Activated T-helper 9 cell treated with anti-CD3 and anti-CD28 coated beads, Interleukin-2, amount 50 U/mL, for 16 hours (primary cell): ENCODE data around the gene STX7.

Source experiments
- DNase-seq: peaks from one replicate; pipeline ENCODE4 v3.0.0-alpha.2; 2020; ENCODE audit warnings: low read depth

The STX7 gene

DNA sequence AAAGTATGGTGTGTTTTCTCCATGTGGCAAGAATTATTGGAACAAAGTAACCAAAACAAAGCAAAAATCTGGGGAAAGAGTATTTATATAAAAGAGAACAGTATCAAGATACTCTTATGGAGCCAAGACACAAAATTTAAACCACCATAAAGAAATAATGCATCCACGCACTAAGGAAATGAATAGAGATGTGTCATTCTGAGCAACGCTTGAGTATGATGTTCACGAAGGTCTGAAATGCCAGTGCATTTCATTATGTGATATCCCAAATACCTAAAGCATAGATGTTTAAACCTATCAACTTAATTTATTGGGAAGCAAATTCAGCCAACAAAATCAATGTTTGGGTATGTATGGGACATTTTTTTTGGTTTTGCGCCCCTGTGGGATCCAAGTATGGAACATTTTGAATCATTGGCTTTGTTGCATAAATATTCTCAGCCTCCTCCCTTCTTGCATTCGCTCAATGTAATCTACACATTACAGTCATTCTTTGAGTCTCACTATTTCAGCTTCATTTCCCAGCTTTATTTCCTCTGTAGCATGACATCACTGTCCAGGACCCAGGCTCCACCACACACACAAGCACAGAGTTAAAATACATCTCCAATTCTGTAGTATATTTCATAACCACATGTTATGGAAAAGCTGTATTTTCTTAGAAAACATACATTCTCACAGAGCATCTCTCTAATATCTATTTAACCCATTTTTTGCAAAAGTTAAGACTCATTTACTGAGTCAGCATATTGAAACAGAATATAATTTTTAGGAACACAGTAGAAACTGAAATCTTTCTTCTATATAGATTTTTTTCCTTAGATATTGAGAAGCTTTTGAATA lies 100.0 kb downstream of the STX7 start:
- no peak for DNase-seq

DNA sequence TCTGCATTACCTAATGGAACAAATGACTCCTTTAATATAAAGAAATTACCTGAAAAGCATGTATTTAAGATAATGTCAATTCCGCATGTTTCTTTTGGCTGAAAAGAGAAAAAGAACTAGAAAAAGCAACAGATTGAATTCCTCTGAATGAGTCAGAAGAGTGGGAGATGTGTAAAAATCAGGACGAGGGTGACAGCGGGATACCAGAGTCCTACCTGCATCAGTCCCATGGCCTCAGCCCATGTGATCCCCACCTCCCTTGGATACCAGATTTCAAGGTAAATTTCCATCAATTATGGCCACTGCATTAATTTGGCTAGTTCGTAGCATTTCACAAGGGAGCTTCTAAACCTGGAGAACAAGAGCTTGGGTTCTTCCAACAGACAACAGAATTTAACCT lies 101.6 kb downstream of the STX7 start:
- no peak for DNase-seq

DNA sequence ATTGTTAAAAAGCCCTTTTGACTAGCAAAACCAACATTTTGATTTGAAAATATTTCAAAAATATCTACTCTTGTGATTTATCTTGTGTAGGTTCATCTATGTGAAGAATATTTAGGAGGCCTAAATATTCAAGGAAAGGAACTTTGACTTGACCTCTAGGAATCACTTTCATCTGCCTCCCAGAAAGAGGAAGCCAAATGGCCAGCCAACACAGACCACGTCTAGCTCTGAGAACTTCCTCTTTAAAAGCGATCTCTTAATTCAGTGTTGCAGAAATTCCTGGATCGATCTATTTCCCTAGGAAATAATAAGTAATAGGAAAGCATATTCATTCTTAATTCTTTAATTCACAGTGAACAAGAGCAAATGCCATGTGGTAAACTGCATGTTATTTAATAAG lies 102.1 kb downstream of the STX7 start:
- DNase-seq: no peak

DNA sequence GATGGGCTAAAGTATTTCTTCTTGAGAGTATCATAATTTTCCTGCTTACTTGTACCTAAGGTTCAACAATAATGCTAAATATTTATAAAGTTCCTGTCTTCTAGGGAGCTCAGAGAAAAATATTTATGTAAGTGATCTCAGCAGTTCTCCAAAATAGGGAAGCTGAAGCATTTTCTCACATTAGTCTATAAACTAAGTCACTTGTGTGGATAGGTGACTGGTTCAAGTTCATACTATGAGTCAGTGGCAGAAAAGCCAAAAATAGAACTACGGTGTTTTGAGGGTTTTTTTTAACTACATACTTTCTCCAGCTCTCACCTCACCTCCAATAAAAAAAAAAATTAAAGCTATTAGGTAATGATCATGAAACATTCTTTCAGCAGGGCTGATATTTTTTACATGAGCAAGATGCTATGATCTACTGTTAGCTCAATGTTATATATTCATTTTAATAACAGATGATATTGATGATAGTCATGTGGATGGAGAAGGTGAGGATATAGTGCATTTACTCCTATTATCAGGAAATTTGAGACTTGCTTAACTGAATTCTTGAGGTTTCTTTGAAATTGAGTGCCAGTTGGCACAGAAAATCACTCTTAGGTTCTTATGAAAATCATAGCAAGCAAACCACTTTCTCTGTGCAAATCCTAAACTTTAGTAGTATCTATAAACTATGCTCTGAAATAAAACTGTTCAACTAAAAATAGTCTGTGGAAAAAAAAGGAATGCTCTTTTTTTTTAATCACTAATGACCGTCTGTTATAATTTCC lies 107.6 kb downstream of the STX7 start:
- DNase-seq: no peak

DNA sequence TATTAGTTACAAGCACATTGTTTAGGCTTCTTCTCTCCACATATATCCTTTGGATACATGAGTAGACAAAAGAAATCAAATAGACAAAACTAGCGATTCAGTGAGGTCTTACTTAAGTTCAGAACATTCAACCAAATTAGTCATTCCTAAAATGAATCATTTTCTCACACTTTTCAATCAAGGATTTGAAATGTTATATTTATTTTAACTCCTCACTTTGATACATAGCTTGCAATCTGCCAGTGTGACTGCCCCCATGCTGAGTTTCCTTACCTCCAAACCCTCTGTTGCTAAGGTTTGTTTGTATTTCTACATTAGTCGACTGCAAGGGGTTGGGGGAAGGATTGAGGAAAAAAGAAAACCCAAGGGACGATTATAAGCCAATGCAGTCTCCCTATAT lies 108.2 kb downstream of the STX7 start:
- no peak for DNase-seq

DNA sequence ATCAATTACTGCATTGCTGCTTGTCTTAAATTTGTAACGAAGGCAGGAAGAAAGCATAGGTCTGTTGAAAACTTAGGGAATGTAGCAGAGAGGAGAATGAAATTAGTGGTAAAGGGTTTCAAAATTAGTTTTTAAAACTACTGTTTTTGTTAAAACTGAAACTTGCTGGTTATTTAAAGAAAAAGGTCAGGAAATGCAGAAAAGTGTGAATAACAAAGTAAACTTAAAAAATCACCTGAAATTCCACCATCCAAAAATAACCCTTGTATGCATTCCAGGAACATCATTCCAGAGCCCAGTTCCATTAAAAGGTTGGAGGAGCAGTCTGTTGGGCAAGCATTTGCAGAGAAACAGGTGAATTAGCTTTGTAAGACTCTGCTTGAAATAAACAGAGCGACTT lies 108.6 kb downstream of the STX7 start:
- no peak for DNase-seq

DNA sequence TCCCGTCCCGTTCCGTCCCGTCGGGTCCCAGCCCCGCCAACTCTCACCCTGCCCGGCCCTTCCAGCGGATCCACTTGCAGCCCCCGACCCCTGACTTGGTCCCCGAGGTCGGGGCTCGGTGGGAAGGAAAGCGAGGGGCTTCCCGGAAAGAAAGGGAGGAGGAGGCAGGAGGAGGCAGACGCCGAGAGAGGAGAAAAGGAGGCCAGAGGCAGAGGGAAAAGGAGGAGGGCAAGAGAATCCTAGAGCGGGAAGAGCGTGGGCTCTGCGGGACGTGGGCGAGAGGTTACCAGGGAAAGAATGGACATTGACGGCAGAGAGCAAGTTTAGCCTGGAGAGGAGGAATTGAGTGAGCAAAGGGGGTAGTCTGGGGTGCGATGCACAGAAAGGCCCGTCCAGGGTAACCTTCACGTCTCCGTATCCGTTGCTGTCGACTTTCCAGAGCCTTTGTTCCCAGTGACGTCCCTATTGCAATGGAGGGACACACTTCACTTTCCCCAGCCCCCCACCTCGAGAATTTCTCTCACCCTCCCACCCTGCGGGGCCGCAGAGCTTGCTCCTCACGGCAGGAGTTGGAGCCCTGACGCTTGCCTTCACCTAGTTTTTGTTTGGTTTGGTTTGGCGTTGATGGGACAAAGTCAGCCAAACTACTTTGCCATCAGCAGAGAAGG lies 111.2 kb downstream of the STX7 start:
- no peak for DNase-seq

DNA sequence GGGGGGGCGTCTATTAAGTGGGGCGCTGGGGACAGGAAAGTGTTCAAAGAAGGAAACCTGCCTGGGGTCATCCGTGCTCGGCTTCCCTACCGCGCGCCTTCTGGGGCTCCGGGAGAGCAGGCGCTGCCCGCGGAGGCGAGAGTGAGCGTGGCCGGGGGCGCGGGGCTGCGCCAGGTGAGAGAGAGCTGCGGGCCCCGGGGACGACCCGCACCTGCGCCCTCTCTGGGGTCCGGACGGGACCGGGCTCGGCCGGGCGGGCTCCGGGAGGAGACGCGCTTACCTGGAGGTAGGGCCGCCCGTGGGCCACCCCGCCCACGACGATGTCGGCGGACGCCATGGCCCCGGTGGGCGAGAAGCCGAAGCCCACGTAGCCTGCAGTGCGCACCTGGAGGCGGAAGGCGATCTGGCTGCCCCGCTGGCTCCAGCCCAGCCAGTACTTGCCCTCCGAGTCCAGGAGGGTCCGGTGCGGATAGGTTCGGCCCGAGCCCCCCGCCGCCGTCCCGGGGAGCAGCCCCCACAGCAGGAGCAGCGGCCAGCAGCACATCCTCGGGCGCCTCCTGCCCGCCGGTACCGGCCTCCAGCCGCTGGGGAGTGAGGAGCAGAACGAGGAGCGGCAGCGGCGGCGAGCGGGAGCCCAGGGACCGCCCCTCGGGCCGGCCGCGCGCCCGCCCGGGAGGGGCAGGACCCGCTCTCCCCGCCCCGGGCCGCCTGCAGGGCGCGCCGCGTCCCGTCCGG lies 111.9 kb downstream of the STX7 start, which contains the start of gene MOXD1:
TSS of gene MOXD1 (minus strand) at position 593 of the 735 bp plus-strand sequence. CDS start at position 544, 49 bp downstream.
- DNase-seq: no peak

DNA sequence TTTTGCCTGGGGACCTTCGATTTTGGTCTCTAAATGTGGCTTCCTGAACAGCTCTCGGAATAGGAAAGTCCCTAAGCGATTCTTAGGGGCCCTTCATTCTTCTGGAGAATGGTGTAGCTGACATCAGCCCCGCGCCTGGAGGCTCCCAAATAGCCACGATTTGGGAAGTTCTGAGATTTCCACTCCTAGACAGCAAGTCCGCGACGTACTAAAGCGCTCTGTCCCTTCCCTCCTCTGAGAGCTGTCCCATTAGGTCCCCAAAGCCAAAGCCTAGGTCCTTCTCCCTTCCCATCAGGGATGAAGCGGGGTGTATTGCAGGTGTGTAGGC lies 112.4 kb downstream of the STX7 start:
- DNase-seq: no peak

DNA sequence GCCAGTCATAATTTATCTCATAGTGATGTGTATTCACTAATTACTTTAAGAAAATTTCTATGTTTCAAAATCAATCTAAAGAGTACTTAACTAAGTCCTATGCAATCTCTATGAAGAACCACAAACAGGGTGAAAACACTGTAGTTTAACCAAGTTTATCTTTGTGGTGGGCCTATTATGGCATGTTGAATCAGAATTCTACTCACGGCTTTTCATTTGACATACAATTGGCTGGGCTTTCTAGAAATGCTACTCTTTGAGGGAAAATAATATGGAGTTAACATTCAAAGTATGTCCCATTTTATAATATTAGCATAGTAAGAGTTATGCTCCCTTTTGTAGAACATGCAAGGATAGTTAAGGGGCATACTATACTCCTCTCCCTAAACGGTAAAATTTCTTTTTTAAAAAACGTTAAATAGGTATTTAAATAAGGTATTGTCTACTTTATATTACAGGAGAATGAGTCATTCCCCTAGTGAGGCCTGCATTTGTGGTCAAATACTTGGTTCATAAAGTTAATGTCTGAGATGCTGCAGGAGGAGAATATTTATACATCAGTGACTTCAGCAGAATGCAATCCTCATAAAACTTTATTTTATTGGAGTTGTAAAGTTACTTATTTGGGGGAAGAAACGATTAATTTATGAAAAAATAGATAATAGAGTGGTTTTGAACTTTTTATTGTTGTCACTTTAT lies 113.4 kb downstream of the STX7 start:
- no peak for DNase-seq
